Measurements from ENCODE around the gene SOX10. TPM values are rescaled to one million over a fixed set of nuclear protein-coding genes. Genes with fewer than 3 reads are reported as not detected.
A peak's percentile ranks its signal among the peaks of the same experiment; 100 is the strongest.

Gene SOX10
- total and polyA plus RNA-seq, 2 of the 13 experiments (the other 11 are each of a cell fraction or from before 2014, with no cell fraction given) = not detected

- peak; percentile 48; the same call in 1 of the 2 replicates for TF ChIP-seq BCL3 (CRISPR knock-in tag; IDR thresholded peaks at IDR 0.05)
- TF ChIP-seq SNAPC5 (CRISPR knock-in tag; IDR thresholded peaks at IDR 0.05; ENCODE audit: borderline replicate concordance) = no peak
- no peak for TF ChIP-seq ZNF101 (CRISPR knock-in tag; IDR thresholded peaks at IDR 0.05; ENCODE audit: borderline replicate concordance, low read depth)
- TF ChIP-seq ZSCAN30 (CRISPR knock-in tag; IDR thresholded peaks at IDR 0.05) = no peak
- peak; percentile 37; the same call in 1 of the 2 replicates for TF ChIP-seq ZNF362 (CRISPR knock-in tag; IDR thresholded peaks at IDR 0.05; ENCODE audit: borderline replicate concordance)
- no peak for TF ChIP-seq ATF5 (CRISPR knock-in tag; IDR thresholded peaks at IDR 0.05; ENCODE audit: low read depth)
- no peak for TF ChIP-seq ZFP82 (CRISPR knock-in tag; IDR thresholded peaks at IDR 0.05; ENCODE audit: borderline replicate concordance)
- peak; percentile 51; the same call in 1 of the 2 replicates for TF ChIP-seq ZNF547 (CRISPR knock-in tag; IDR thresholded peaks at IDR 0.05)
- TF ChIP-seq MBNL3 (CRISPR knock-in tag; conservative IDR thresholded peaks at IDR 0.05) = no peak
- no peak for TF ChIP-seq ZBTB42 (CRISPR knock-in tag; IDR thresholded peaks at IDR 0.05)
- peak; percentile 38 for TF ChIP-seq AGO1 (IDR thresholded peaks at IDR 0.05; ENCODE audit: low read depth, low read length, poor library complexity, severe bottlenecking)
- peak; percentile 25; the same call in 1 of the 2 replicates for TF ChIP-seq GMEB1 (CRISPR knock-in tag; IDR thresholded peaks at IDR 0.05; ENCODE audit: borderline replicate concordance)
- no peak for TF ChIP-seq SMAD9 (CRISPR knock-in tag; IDR thresholded peaks at IDR 0.05)
- no peak for TF ChIP-seq PHF20 (CRISPR knock-in tag; IDR thresholded peaks at IDR 0.05)
- TF ChIP-seq PRDM4 (CRISPR knock-in tag; IDR thresholded peaks at IDR 0.05; ENCODE audit: borderline replicate concordance) = no peak
- TF ChIP-seq ZNF737 (CRISPR knock-in tag; IDR thresholded peaks at IDR 0.05; ENCODE audit: borderline replicate concordance) = no peak
- TF ChIP-seq ZNF180 (CRISPR knock-in tag; IDR thresholded peaks at IDR 0.05; ENCODE audit: borderline replicate concordance, low read depth) = no peak
- TF ChIP-seq ZFP36L2 (CRISPR knock-in tag; IDR thresholded peaks at IDR 0.05) = 0 out of 2 replicates have a peak, but pooled peaks have one; percentile 19
- TF ChIP-seq TOPORS (CRISPR knock-in tag; IDR thresholded peaks at IDR 0.05) = no peak
Measured at GRCh38 chr22:37933711-37934376, 50.5 kb downstream of the SOX10 start (continued).

Data from HepG2 (cell line).